OCI-LY1 (cell line): ENCODE results near the gene AUH.

Experiments
- EZH2 ChIP-seq: fragments of 200-600 bp; sonication (generic), shearing (Covaris generic); IDR thresholded peaks from 2 replicates; pipeline ENCODE4 v1.8.0; 2017; ENCODE audit warnings: borderline replicate concordance, mixed run types, mild to moderate bottlenecking, antibody characterized with exemption, low read length, moderate library complexity, mixed read lengths
- TF ChIP-seq, protein P1 (sequence below): fragments of 200-600 bp; sonication (generic), shearing (Covaris generic); IDR thresholded peaks from 2 replicates; pipeline ENCODE4 v1.5.1; 2017; ENCODE audit warnings: mild to moderate bottlenecking, antibody characterized with exemption, low read length, moderate library complexity, mixed read lengths

DNA sequence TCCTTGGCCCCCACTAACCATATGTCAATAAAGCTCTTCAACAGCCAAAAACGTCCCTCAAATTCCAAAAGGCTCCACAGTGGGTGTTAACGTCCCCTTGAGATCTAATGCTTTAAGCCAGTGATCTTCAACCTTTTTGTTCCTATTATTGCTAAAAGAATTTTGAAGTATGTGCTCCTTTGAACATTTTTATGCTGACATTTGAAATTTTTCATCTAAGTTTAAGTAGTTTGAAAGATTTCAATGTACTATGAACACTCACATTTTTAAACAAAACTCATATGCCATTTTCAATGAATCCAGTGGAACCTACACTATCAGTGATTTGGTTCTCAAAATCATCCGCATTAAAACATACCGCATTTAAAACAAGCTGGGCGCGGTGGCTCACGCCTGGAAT lies 29.9 kb downstream of the AUH start:
- TF ChIP-seq, protein P1, sequence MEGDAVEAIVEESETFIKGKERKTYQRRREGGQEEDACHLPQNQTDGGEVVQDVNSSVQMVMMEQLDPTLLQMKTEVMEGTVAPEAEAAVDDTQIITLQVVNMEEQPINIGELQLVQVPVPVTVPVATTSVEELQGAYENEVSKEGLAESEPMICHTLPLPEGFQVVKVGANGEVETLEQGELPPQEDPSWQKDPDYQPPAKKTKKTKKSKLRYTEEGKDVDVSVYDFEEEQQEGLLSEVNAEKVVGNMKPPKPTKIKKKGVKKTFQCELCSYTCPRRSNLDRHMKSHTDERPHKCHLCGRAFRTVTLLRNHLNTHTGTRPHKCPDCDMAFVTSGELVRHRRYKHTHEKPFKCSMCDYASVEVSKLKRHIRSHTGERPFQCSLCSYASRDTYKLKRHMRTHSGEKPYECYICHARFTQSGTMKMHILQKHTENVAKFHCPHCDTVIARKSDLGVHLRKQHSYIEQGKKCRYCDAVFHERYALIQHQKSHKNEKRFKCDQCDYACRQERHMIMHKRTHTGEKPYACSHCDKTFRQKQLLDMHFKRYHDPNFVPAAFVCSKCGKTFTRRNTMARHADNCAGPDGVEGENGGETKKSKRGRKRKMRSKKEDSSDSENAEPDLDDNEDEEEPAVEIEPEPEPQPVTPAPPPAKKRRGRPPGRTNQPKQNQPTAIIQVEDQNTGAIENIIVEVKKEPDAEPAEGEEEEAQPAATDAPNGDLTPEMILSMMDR: no peak
- TF ChIP-seq EZH2: no peak
